HepG2 (cell line): ENCODE measurements around the gene BACH2.

ENCODE experiments used
- EZH2 ChIP-seq: conservative IDR thresholded peaks from 2 replicates; pipeline ENCODE4 v1.6.1; 2012; ENCODE audit warnings: mild to moderate bottlenecking, low read depth, low read length, moderate library complexity
- MAF1 ChIP-seq: sonication (generic); formaldehyde crosslinking; IDR thresholded peaks from 2 replicates; pipeline ENCODE4 v1.5.0; 2020; ENCODE audit warnings: missing genetic modification reagents, borderline replicate concordance
- MAX ChIP-seq: IDR thresholded peaks from 2 replicates; pipeline ENCODE4 v1.6.1; 2012; ENCODE audit warnings: inconsistent platforms
- MXI1 ChIP-seq: IDR thresholded peaks from 3 replicates; pipeline ENCODE4 v1.6.1; 2012; ENCODE audit warnings: low read depth, low read length, inconsistent platforms, borderline replicate concordance
- POLR2A ChIP-seq, 2 experiments: IDR thresholded peaks; 2 replicates each; pipeline ENCODE4 v1.6.1; 2011; ENCODE audit warnings: low read depth in 2 of 2, low read length in 2 of 2, mild to moderate bottlenecking in 1 of 2, moderate library complexity in 1 of 2; ENCODE audit not compliant: insufficient read depth in 1 of 2
- TBP ChIP-seq: sonication (generic); formaldehyde crosslinking; IDR thresholded peaks from 2 replicates; pipeline ENCODE4 v1.5.0; 2020; ENCODE audit warnings: missing genetic modification reagents
- USF2 ChIP-seq, 2 experiments: sonication (generic) in 1 of 2; formaldehyde crosslinking in 1 of 2; IDR thresholded peaks; 2 replicates each; pipeline versions ENCODE4 v1.5.1 to v1.6.1; 2011 to 2020; ENCODE audit warnings: borderline replicate concordance in 1 of 2, low read depth in 1 of 2, low read length in 1 of 2, mild to moderate bottlenecking in 1 of 2, missing genetic modification reagents in 1 of 2, moderate library complexity in 1 of 2
- ZBTB4 ChIP-seq: sonication (generic); formaldehyde crosslinking; IDR thresholded peaks from 2 replicates; pipeline ENCODE4 v1.4.0; 2020; ENCODE audit warnings: missing genetic modification reagents, mild to moderate bottlenecking, borderline replicate concordance
- ZNF121 ChIP-seq: sonication (generic); formaldehyde crosslinking; IDR thresholded peaks from 2 replicates; pipeline ENCODE4 v1.5.0; 2020; ENCODE audit warnings: mild to moderate bottlenecking, missing genetic modification reagents
- ZNF749 ChIP-seq: sonication (generic); formaldehyde crosslinking; IDR thresholded peaks from 2 replicates; pipeline ENCODE4 v1.8.0; 2022; ENCODE audit warnings: mild to moderate bottlenecking, missing genetic modification reagents, moderate library complexity, borderline replicate concordance
- TF ChIP-seq, protein P1 (sequence below): sonication (generic); formaldehyde crosslinking; IDR thresholded peaks from 2 replicates; pipeline ENCODE4 v1.5.0; 2020; ENCODE audit warnings: mild to moderate bottlenecking, missing genetic modification reagents, moderate library complexity

DNA sequence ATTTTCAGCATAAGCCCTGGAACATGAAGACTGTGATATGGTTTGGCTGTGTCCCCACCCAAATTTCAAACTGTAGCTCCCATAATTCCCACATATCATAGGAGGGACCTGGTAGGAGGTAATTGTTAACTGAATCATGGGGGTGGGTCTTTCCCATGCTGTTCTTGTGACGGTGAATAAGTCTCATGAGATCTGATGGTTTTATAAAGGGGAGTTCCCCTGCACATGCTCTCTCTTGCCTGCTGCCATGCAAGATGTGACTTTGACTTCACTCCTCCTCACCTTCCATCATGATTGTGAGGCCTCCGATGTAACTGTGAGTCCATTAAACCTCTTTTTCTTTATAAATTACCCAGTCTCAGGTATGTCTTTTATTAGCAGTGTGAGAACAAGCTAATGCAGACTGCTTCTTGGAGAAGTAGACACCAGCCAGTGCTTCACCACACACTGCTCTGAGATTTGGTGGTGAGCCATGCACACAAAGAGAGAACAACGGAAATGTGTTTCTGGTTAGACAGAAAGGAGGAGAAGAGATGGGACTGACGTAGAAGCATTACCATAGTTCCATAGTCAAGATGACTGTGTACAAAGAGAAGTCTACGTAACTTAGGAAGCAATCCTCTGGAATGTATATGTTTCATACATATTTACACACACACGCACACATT, 97.8 kb downstream of the BACH2 start:
- TF ChIP-seq MAF1 (no peak), POLR2A (IDR thresholded peaks at IDR 0.05; ENCODE audit: insufficient read depth in 1 of 2, low read depth in 2 of 2, low read length in 2 of 2) (no peak), TBP (CRISPR knock-in tag) (no peak), USF2 (IDR thresholded peaks at IDR 0.05; ENCODE audit: low read depth, low read length) (no peak), USF2 (CRISPR knock-in tag; IDR thresholded peaks at IDR 0.05; ENCODE audit: borderline replicate concordance) (no peak), ZNF749 (no peak), ZBTB4 (CRISPR knock-in tag) (no peak), ZNF121 (CRISPR knock-in tag) (no peak), EZH2 (no peak), MXI1 (no peak), MAX (no peak)
- TF ChIP-seq, protein P1, sequence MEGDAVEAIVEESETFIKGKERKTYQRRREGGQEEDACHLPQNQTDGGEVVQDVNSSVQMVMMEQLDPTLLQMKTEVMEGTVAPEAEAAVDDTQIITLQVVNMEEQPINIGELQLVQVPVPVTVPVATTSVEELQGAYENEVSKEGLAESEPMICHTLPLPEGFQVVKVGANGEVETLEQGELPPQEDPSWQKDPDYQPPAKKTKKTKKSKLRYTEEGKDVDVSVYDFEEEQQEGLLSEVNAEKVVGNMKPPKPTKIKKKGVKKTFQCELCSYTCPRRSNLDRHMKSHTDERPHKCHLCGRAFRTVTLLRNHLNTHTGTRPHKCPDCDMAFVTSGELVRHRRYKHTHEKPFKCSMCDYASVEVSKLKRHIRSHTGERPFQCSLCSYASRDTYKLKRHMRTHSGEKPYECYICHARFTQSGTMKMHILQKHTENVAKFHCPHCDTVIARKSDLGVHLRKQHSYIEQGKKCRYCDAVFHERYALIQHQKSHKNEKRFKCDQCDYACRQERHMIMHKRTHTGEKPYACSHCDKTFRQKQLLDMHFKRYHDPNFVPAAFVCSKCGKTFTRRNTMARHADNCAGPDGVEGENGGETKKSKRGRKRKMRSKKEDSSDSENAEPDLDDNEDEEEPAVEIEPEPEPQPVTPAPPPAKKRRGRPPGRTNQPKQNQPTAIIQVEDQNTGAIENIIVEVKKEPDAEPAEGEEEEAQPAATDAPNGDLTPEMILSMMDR: no peak
